HG03196 (cell line): ENCODE measurements around the gene CYP11A1.

Experiments used
- ATAC-seq: cut with Tn5 transposase; IDR thresholded peaks from one replicate; pipeline ENCODE4 v1.9.1; 2021; ENCODE audit not compliant: unreplicated experiment

CYP11A1 gene

GRCh38 chr15:74327756-74328155 is 39.7 kb downstream of the CYP11A1 start:
- no peak for ATAC-seq

DNA sequence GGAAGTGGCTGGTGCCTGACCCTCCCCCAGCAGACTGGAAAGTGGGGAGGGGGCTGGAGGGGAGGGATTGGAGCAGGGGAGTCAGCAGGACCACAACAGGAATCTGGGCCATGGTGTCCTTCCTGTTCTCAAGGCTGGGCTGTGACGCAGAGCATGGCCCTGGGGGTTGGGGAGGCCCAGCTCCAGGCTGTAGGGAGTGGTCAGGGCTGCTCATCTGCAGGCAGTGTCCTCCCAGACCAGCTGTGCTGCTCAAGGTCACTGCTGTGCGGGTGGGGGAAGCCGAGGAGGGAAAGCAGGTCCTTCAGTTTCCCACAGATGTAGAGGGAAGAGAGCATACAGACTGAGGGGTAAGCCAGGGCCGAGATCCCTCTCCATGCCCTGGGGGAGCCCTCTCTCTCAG is 40.7 kb downstream of the CYP11A1 start:
- ATAC-seq = no peak

GRCh38 chr15:74324714-74325113 is 42.7 kb downstream of the CYP11A1 start:
- no peak for ATAC-seq

DNA sequence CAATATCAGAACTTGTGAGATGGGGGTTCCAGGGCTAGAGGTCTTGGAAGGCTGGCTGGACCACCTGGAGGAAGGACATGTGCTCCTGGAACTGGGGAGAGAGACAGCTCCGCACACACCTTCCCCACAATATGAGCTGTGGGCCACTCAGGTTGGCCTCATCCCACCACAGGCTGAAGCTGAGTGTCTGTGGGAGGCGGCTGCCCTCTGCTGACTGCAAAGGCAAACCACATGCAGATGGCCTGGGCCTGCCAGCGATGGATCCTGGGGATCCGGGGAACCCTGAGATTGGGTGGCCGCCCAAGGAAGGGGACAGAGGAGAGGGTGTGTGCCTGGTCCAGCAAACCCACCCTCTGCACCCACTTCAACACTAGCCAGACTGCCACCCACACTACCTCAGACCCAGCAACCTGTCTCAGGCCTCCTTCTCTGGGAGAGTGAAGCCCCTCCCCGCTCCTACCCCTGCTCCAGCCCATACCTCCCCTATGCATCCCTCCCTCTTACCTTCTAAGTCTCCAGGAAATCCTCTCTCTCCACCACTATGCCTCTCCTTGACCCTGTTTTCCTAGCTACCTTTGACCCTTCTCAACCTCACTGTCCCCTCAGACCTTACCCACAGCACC is 44.8 kb downstream of the CYP11A1 start:
- ATAC-seq = no peak

- no peak for ATAC-seq
Observed at GRCh38 chr15:74320352-74321247, 46.8 kb downstream of the CYP11A1 start.

GRCh38 chr15:74319596-74320351 is 47.7 kb downstream of the CYP11A1 start:
- ATAC-seq = no peak

DNA sequence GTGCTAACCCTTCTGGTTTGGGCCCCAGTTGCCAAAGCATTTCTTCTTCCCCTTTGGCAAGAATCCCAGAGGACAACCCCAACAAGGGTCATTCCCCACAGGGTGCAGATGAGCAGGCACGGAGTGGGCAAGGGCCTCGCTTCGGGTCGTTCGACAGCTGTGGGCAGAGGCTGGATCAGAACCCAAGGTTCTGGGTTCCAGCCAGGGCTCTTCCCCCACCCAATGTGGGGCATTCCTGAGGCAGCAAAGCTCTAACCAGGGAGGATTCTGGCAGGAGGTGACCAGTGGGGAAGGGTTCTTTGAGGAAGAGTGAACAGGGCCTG is 48.3 kb downstream of the CYP11A1 start:
- ATAC-seq = no peak

- no peak for ATAC-seq
Observed at GRCh38 chr15:74318376-74319137, 48.9 kb downstream of the CYP11A1 start.

DNA sequence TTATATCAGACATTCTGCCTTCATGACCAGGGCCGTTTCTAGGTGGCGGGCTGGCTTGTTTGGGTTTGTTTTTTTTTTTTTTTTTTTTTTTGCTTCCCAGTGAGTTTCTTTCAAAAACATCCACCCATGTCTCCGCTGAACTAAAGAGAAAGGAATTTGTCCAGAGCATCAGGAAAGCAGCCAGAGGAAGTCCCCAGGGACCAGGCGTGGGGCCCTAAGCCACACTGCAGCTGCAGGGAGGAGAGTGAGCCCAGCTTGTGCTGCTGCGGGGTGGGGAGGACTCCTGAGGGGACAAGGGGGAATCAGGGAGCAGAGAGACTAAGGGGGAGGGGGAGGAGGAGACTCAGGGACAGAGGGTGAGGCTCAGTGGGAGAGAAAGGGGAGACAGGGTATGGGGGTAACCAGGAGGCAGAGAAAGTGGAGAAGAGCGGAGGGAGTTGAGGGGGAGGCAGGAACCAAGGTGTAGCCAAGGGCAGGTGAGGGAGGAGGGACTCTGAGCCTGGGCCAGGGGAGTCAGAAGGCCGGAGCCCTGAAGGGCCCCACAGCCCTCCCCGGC is 49.5 kb downstream of the CYP11A1 start:
- ATAC-seq = no peak

- no peak for ATAC-seq
Observed at GRCh38 chr15:74316141-74316540, 51.3 kb downstream of the CYP11A1 start.

GRCh38 chr15:74315626-74316025 is 51.8 kb downstream of the CYP11A1 start:
- ATAC-seq = no peak

- no peak for ATAC-seq
Observed at GRCh38 chr15:74314795-74315438, 52.5 kb downstream of the CYP11A1 start.

GRCh38 chr15:74313889-74314288 is 53.6 kb downstream of the CYP11A1 start:
- no peak for ATAC-seq

DNA sequence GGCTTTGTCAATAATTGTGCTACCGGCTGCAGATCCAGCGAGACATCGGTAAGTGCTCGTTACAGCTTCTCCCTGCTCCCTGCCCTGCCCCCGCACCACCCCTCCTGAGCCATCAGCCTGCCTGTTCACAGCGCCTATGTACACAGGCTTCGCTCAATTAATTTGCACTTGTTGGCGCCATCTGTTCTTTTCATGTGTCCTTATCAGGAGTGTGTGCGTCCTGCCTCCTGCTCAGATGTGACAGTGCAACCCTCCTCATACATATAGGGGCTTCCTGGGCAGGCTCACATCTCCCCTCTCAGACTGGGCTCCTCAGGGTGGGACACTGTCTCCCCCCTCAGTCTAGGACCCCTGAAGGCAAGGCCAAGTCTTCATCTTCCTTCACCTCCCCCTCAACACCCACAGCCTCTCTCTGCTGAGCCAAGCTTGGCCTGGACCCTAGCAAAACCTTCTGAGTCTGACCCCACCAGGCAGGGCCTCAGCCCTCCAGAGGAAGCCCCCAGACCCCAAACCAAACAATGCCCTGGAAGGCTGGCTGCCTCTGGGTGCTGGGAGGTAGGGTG is 54.9 kb downstream of the CYP11A1 start:
- no peak for ATAC-seq

- ATAC-seq = no peak
Observed at GRCh38 chr15:74311734-74312444, 55.6 kb downstream of the CYP11A1 start.

- no peak for ATAC-seq
Observed at GRCh38 chr15:74307827-74308811, 59.3 kb downstream of the CYP11A1 start.

GRCh38 chr15:74306781-74307217 is 60.6 kb downstream of the CYP11A1 start:
- no peak for ATAC-seq

- ATAC-seq = no peak
Observed at GRCh38 chr15:74305687-74306086, 61.8 kb downstream of the CYP11A1 start.
